ENCODE results near the gene GABRG3. TPM values are rescaled to one million over a fixed set of nuclear protein-coding genes. Genes with fewer than 3 reads are reported as not detected.

Gene GABRG3
- total and polyA plus RNA-seq, 2 donors: 1.5 TPM; not detected in 1

DNA sequence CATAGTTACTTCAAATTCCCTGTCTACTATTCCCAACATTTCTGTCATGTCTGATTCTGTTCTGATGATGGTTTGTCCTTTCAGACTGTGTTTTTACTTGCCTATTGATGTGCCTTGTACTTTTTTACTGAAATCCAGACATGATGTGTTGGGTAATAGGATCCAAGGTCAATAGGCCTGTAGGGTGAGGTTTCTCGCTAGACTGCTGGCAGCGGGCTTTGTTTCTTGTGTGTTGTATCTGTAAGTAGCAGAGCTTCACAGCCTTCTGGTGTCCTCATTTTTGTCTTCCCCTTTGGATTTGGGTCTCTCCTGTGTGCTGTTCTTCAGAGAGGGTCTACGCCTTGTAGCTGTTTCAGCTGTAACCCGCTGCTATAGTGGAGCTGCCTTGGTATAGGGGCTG, 140.3 kb downstream of the GABRG3 start:
- Histone ChIP-seq H3K36me3 (ENCODE audit: insufficient read depth) (no peaks in the 10 kb centered on the region), H3K27ac (ENCODE audit: low read depth) (no peak overlapping the region), H3K4me3 (ENCODE audit: low read depth, low read length) (no peak overlapping the region), H3K4me1 (ENCODE audit: insufficient read depth) (no peaks in the 10 kb centered on the region)
- WGBS: 97% methylated on average over 4 of the region's 4 CpGs
- DNase-seq (ENCODE audit: extremely low spot score): no peak

DNA sequence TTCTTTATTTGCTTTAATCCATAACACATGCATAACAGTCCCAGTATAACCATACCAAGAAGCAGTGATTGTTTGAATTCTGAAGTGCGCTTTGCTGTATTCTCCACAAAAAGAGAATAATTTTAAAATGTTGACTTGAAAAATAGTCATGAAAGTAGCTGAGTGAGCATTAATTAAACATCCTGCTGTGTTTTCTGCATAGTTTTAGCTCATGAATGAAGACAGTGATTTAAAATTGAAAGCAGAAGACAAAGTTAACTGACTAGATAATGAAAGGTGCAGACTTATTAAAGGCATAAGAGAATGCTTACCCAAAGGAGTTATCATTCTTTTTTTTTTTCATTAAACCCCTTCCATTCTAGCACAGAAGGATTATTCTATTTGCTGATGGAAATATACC, 143.5 kb downstream of the GABRG3 start:
- H3K36me3 ChIP-seq (ENCODE audit: insufficient read depth): no peaks in the 10 kb centered on the region
- no peak for DNase-seq (ENCODE audit: extremely low spot score)
- H3K4me1 ChIP-seq (ENCODE audit: insufficient read depth): no peaks in the 10 kb centered on the region
- 96% methylated on average over 1 of the region's 1 CpG for WGBS
- H3K4me3 ChIP-seq (ENCODE audit: low read depth, low read length): no peak overlapping the region
- no peak overlapping the region for H3K27ac ChIP-seq (ENCODE audit: low read depth)

DNA sequence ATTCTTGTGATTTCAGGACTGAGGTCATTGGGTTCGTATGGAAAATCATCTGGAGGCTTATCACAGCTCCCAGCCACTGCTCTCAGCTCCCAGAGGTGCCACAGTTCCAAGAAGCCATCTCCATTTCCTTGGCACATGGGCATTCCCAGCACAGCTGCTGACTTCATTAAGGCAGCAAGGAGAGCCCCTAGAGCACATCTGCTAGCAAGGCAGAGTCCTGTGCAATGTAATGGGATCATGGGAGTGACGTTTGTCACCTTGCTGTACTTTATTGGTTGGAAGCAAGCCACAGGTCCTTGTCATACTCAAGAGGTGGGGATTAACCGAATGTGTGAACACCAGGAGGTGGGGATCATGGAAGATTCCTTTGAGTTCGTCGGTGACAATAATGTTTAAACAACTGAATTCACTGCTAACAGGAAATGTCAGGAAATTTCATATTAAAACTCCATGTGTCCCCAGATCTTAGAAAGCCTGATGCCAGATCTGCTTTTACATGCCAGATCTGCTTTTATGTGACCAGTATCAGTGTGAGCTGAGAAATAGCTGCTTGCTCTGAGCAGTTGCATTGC, 148.8 kb downstream of the GABRG3 start:
- DNase-seq (ENCODE audit: extremely low spot score): no peak
- Histone ChIP-seq H3K4me1 (ENCODE audit: insufficient read depth) (no peaks in the 10 kb centered on the region), H3K36me3 (ENCODE audit: insufficient read depth) (no peaks in the 10 kb centered on the region), H3K27ac (ENCODE audit: low read depth) (no peak overlapping the region), H3K4me3 (ENCODE audit: low read depth, low read length) (no peak overlapping the region)
- WGBS: 38% methylated on average over 5 of the region's 5 CpGs

DNA sequence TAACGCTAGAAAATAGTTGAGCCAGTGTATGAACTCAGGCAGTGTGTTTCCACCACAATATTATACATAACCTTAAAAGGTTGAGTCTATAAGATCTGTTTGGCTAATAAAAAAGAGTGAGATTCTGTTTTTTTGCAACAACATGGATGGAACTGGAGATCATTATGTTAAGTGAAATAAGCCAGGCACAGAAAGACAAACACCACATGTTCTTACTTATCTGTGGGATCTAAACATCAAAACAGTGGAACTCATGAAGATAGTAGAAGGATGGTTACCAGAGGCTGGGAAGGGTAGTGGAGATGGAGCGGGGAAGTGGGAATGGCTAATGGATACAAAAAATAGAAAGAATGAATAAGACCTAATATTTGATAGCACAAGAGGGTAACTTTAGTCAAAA, 150.7 kb downstream of the GABRG3 start:
- Histone ChIP-seq H3K4me3 (ENCODE audit: low read depth, low read length) (no peak overlapping the region), H3K36me3 (ENCODE audit: insufficient read depth) (no peaks in the 10 kb centered on the region), H3K27ac (ENCODE audit: low read depth) (no peak overlapping the region), H3K4me1 (ENCODE audit: insufficient read depth) (no peaks in the 10 kb centered on the region)
- DNase-seq (ENCODE audit: extremely low spot score): no peak
- 34% methylated on average over 2 of the region's 2 CpGs for WGBS

DNA sequence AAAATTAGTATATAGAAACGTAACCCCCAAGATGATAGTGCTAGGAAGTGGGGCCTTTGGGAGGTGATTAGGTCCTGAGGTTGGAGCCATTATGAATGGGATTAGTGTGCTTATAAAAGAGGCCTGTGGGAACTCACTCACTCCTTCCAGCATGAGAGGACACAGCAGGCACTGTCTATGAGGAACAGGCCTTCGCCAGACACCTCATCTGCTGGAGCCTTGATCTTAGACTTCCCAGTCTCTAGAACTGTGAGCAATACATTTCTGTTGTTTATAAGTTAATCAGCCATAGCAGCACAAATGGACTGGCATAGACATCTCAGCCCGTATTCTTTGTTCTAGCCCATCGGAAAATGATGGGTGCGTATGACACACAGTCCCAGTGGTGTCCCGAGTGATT, 152.3 kb downstream of the GABRG3 start:
- Histone ChIP-seq H3K27ac (ENCODE audit: low read depth) (no peak overlapping the region), H3K4me1 (ENCODE audit: insufficient read depth) (no peaks in the 10 kb centered on the region), H3K4me3 (ENCODE audit: low read depth, low read length) (no peak overlapping the region), H3K36me3 (ENCODE audit: insufficient read depth) (no peaks in the 10 kb centered on the region)
- 96% methylated on average over 6 of the region's 6 CpGs for WGBS
- no peak for DNase-seq (ENCODE audit: extremely low spot score)

DNA sequence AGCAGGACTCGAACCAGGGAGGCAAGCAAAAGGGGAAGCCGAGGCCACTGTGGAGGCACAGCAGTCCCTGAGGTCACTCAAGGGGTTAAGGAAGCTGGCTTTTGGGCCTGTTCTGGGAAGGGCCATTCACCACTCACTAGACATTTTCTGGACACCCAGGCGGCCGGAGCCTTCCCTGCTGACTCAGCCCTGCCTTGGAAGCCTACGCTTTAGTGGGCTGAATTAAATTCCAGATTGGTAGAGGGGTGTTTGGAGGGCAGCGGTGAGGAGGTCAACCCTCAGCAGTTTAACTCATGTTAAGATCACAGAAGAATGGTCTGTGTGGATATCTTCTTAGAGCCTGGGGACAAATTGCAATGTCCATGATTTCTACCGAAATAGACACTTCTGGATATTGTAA, 152.8 kb downstream of the GABRG3 start:
- no peak for DNase-seq (ENCODE audit: extremely low spot score)
- Histone ChIP-seq H3K4me3 (ENCODE audit: low read depth, low read length) (no peak overlapping the region), H3K36me3 (ENCODE audit: insufficient read depth) (no peaks in the 10 kb centered on the region), H3K4me1 (ENCODE audit: insufficient read depth) (no peaks in the 10 kb centered on the region), H3K27ac (ENCODE audit: low read depth) (no peak overlapping the region)
- WGBS: 89% methylated on average over 7 of the region's 7 CpGs

DNA sequence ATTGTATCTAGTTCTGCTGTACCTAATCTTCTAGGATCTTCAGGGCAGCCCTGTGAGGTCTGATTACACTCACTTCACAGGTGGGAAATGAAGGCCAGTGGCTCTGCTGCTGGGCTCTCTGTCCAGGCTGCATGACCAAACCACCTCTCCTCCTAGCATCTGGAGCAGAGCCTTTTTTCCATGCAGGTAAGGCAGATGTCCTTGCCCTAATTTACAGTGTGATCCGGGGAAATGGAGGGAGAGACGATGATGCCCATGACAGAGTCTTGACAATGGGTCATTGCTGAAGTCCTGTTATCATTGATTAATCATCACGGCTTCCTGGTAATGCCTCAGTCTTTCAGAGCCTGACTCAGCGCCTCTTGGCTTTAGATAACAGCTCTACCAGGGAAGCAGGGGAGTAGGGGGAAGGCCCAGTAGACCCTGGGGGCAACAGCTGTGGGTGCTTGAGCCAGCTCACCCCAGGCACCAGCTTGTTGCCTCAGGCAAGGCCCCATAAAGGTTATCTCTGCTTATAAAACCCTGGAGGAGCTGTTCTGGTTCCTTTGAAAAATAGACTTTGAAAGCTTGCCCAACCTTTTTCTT, 153.4 kb downstream of the GABRG3 start:
- Histone ChIP-seq H3K4me1 (ENCODE audit: insufficient read depth) (no peaks in the 10 kb centered on the region), H3K36me3 (ENCODE audit: insufficient read depth) (no peaks in the 10 kb centered on the region), H3K27ac (ENCODE audit: low read depth) (no peak overlapping the region), H3K4me3 (ENCODE audit: low read depth, low read length) (no peak overlapping the region)
- no peak for DNase-seq (ENCODE audit: extremely low spot score)
- WGBS: 70% methylated on average over 4 of the region's 4 CpGs

DNA sequence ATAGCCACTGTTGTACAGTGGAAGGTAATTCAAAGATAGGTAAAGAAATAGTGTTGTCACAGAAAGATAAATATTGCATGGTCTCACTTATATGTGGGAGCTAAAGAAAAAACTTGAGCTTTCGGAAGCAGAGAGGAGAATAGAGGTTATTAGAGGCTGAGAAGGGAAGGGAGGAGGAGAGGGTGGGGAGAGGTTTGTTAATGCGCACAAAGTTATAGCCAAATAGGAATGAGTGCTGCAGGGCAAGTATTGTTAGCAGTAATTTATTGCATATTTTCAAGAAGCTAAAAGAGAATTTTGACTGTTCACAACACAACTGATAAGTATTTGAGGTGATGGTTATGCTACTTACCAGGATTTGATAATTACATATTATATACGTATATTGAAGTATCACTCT, 154.2 kb downstream of the GABRG3 start:
- no peak overlapping the region for H3K4me3 ChIP-seq (ENCODE audit: low read depth, low read length)
- no peaks in the 10 kb centered on the region for H3K36me3 ChIP-seq (ENCODE audit: insufficient read depth)
- WGBS: 89% methylated on average over 3 of the region's 3 CpGs
- no peaks in the 10 kb centered on the region for H3K4me1 ChIP-seq (ENCODE audit: insufficient read depth)
- DNase-seq (ENCODE audit: extremely low spot score): no peak
- no peak overlapping the region for H3K27ac ChIP-seq (ENCODE audit: low read depth)

DNA sequence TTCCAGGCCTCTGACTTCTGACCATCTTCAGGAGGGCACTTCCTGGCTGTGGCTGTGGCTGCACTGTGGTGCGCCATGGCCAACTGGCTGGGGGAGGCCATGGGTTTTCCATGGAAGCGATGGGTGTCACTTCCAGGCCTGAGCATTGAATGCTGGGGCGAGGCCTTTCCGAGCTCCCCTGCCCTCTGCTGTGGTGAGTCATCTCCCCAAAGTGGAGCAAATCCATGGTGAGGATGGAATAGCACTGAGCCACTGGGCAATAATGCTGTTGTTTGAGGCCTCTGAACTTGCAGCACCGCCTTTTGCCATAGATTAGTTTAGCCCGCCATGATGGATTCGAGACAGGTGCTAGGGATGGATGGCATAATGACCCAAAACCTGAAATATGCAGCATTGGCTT, 155.5 kb downstream of the GABRG3 start:
- H3K27ac ChIP-seq (ENCODE audit: low read depth): no peak overlapping the region
- no peak for DNase-seq (ENCODE audit: extremely low spot score)
- no peak overlapping the region for H3K4me3 ChIP-seq (ENCODE audit: low read depth, low read length)
- no peaks in the 10 kb centered on the region for H3K36me3 ChIP-seq (ENCODE audit: insufficient read depth)
- H3K4me1 ChIP-seq (ENCODE audit: insufficient read depth): no peaks in the 10 kb centered on the region
- 99% methylated on average over 7 of the region's 7 CpGs for WGBS

DNA sequence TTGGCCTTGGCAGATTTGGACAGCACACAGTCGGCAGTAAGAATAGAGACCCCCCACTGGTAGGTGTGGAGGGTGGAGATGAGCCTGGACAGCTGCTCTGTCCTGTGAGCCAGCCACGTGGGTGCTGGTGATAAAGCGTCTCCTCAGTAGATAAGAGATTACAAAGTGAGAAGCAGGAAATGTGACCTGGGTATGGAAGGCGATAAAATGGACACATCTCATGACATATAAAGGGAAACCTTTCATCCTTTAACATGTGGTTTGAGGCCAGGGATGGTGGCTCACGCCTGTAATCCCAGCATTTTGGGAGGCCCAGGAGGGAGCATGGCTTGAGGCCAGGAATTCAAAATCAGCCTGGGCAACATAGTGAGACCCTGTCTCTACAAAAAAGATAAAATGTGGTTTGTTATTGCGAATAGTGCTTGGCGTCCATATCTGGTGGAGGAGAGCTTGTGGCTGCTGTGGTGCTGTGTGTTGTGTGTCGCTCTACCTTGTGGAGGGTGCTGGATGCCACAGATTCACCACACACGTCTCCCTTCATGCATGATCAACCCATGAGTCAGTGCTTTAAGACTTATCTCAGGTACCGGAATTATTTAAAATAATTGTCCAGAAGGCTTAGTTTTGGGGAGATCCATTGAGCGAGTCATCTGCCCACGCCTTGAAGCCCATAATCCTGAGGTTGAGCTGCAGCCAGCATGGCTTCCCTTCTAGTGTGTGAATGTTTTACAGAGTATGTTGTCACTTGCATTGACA, 157.0 kb downstream of the GABRG3 start:
- 73% methylated on average over 12 of the region's 12 CpGs for WGBS
- Histone ChIP-seq H3K4me1 (ENCODE audit: insufficient read depth) (no peaks in the 10 kb centered on the region), H3K4me3 (ENCODE audit: low read depth, low read length) (no peak overlapping the region), H3K27ac (ENCODE audit: low read depth) (no peak overlapping the region), H3K36me3 (ENCODE audit: insufficient read depth) (no peaks in the 10 kb centered on the region)
- no peak for DNase-seq (ENCODE audit: extremely low spot score)

DNA sequence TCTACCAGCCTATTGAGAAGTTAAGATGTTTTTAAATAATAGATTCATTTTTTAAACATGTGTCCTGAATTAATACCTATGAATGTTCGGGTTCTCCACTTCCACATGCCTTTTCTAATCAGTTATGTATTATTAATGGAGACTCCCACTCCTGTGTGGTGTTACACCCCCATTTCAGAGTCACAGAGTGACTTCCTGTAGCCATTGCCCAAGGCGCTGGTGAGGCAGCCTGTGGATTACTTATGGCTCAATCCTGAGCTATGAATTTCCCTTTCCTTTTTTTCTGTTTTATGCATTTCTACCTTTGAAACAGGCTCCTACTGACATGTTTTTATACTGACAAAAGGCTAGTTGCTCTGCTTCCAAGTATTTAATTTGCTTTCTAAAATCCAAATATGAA, 162.3 kb downstream of the GABRG3 start:
- no peak overlapping the region for H3K27ac ChIP-seq (ENCODE audit: low read depth)

DNA sequence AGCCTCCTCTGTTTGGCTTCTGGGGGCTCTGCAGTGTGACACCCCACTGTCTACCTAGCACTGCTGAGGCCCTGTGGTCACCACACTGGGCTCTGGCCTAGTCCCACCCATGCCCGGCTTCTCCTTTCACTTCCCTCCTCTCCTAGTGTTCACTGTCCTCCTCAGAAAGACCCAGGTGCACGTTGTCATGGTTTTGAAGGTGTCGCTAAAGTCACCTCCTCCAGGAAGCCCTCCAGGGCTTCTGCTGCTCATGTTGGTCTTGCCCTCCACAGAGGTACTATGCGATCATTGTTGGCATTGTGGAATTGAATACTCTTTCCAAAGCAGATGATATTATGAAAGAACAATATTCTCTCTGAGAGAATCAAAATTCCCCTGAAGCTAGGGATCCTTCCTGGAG, 163.5 kb downstream of the GABRG3 start:
- Histone ChIP-seq H3K4me3 (ENCODE audit: low read depth, low read length) (no peak overlapping the region), H3K36me3 (ENCODE audit: insufficient read depth) (no peaks in the 10 kb centered on the region), H3K4me1 (ENCODE audit: insufficient read depth) (no peaks in the 10 kb centered on the region), H3K27ac (ENCODE audit: low read depth) (no peak overlapping the region)
- DNase-seq (ENCODE audit: extremely low spot score): no peak
- 92% methylated on average over 4 of the region's 4 CpGs for WGBS

More for the DNA sequence above, 162.3 kb downstream of the GABRG3 start:
- no peak for DNase-seq (ENCODE audit: extremely low spot score)
- no peaks in the 10 kb centered on the region for H3K36me3 ChIP-seq (ENCODE audit: insufficient read depth)
- H3K4me3 ChIP-seq (ENCODE audit: low read depth, low read length): no peak overlapping the region
- WGBS: 75% methylated on average over 2 of the region's 2 CpGs
- no peaks in the 10 kb centered on the region for H3K4me1 ChIP-seq (ENCODE audit: insufficient read depth)

DNA sequence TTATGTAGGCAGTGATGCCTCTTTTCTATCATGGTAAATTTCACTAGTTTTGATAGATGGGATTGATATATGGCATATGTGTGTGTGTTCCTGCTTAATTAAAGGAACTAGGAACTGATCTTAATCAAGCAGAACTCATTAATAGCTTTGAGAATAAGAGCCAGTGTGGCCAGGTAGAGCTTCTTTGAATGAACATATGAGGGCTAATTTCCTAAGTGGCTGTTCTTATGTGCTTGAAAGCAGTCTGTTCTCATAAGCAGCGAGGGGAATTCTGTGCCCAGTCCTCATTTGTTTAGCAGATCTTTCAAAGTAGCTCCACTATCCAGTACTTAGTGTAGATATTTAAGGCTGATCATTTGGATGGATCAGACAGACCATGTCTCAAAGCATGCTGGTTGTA, 164.2 kb downstream of the GABRG3 start:
- WGBS: 94% methylated on average over 1 of the region's 1 CpG
- DNase-seq (ENCODE audit: extremely low spot score): no peak
- Histone ChIP-seq H3K4me1 (ENCODE audit: insufficient read depth) (no peaks in the 10 kb centered on the region), H3K36me3 (ENCODE audit: insufficient read depth) (no peaks in the 10 kb centered on the region), H3K4me3 (ENCODE audit: low read depth, low read length) (no peak overlapping the region), H3K27ac (ENCODE audit: low read depth) (no peak overlapping the region)

DNA sequence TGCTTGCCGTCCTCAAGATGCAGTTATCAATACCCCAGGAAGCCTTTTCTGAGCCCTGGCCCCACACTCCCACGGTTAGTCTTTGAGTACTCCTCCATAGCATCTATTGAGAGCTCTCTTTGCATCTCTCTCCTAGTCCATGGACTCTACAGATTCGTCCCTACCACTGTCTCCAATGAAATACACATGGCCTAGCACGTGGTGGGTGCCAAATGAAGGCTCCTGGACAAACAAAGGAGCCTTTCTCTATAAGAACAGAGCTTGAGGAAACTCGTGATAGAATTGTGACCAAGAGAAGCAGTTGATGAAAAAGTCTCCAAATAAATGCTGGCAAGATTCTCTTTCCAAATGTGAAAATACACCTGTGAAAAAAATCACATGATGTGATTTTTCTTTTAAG, 166.1 kb downstream of the GABRG3 start:
- Histone ChIP-seq H3K36me3 (ENCODE audit: insufficient read depth) (no peaks in the 10 kb centered on the region), H3K4me1 (ENCODE audit: insufficient read depth) (no peaks in the 10 kb centered on the region), H3K4me3 (ENCODE audit: low read depth, low read length) (no peak overlapping the region), H3K27ac (ENCODE audit: low read depth) (no peak overlapping the region)
- WGBS: 65% methylated on average over 5 of the region's 5 CpGs
- DNase-seq (ENCODE audit: extremely low spot score): no peak

Data from urinary bladder (tissue), 4 donors.